K562 (cell line): ENCODE data around the gene PIK3R6. TPM values are rescaled to one million over a fixed set of nuclear protein-coding genes. Genes with fewer than 3 reads are reported as not detected.

Experiments
- ATAC-seq: fragments of 200-7000 bp; cut with Tn5 transposase; 3 replicates; pipeline ENCODE4 v1.9.1; 2020; ENCODE audit warnings: moderate library complexity
- BruUV-seq: library from RNA; stranded (reverse); fragments of 400-500 nt; replicated peaks from 2 replicates; lab custom pipeline; 2021; lab: Mats Ljungman, UMichigan
- CTCF ChIA-PET: fragments of 300-600 bp; formaldehyde crosslinking; extraction: SDS; loops from one replicate; lab custom pipeline; 2021; ENCODE audit warnings: low intra/inter-chr PET ratio; lab: Yijun Ruan, JAX
- POLR2A ChIA-PET: fragments of 300-600, 350-650 bp; sonication (Branson Sonifier 250); formaldehyde crosslinking; extraction: SDS; loops from one replicate; lab custom pipeline; 2021; ENCODE audit warnings: antibody characterized with exemption, inconsistent platforms; lab: Yijun Ruan, JAX
- DNase-seq, 4 experiments: peaks; one replicate each; pipeline versions ENCODE4 v3.0.0 to v3.0.0-alpha.2; 2011 to 2018; ENCODE audit warnings: low spot score in 3 of 4, mixed read lengths in 3 of 4; ENCODE audit errors: extremely low read depth in 1 of 4
- FAIRE-seq: peaks from 2 replicates; lab custom pipeline; 2011; peaks lifted over from hg19 to GRCh38; lab: Jason Lieb, UNC
- H2AFZ ChIP-seq: 2 replicates; pipeline ENCODE4 v1.6.0; 2011; ENCODE audit warnings: low read depth, low read length, control low read depth, inconsistent platforms
- H3K27ac ChIP-seq: fragments of 200-600 bp; 3 replicates; pipeline ENCODE4 v1.8.0; 2011; ENCODE audit warnings: low read depth, mild to moderate bottlenecking, control low read depth, inconsistent platforms, low read length, moderate library complexity, mixed read lengths; ENCODE audit errors: extremely low read depth
- H3K27me3 ChIP-seq, 2 experiments: fragments of 300-600 bp in 1 of 2; 2 replicates in 1 of 2; 3 replicates in 1 of 2; pipeline versions ENCODE4 v1.6.0 to v1.8.0; 2011; ENCODE audit warnings: inconsistent platforms in 2 of 2, low read length in 2 of 2, mild to moderate bottlenecking in 1 of 2, mixed read lengths in 1 of 2, moderate library complexity in 1 of 2; ENCODE audit not compliant: control insufficient read depth in 2 of 2, insufficient read depth in 2 of 2
- H3K36me3 ChIP-seq: fragments of 300-600 bp; 3 replicates; pipeline ENCODE4 v1.8.0; 2011; ENCODE audit warnings: mild to moderate bottlenecking, low read length, inconsistent platforms; ENCODE audit not compliant: control insufficient read depth, insufficient read depth
- H3K4me1 ChIP-seq, 2 experiments: fragments of 200-600 bp in 1 of 2; replicated peaks in 1 of 2; 2 replicates in 1 of 2; 3 replicates in 1 of 2; pipeline versions ENCODE4 v1.5.1 to v1.8.0; 2011; ENCODE audit warnings: inconsistent platforms in 2 of 2, low read length in 2 of 2, mild to moderate bottlenecking in 1 of 2, mixed read lengths in 1 of 2, moderate library complexity in 1 of 2; ENCODE audit not compliant: control insufficient read depth in 2 of 2, insufficient read depth in 2 of 2
- H3K4me2 ChIP-seq: 2 replicates; pipeline ENCODE4 v1.6.1; 2011; ENCODE audit warnings: low read length, control low read depth, inconsistent platforms, mixed read lengths; ENCODE audit not compliant: insufficient read depth
- H3K4me3 ChIP-seq: fragments of 200-600 bp; sonication (generic), shearing (Covaris generic); 2 replicates; pipeline ENCODE4 v1.5.1; 2016; ENCODE audit warnings: control low read depth, inconsistent platforms
- H3K79me2 ChIP-seq: fragments of 200-600 bp; 3 replicates; pipeline ENCODE4 v1.8.0; 2011; ENCODE audit warnings: low read length, inconsistent platforms; ENCODE audit not compliant: control insufficient read depth, insufficient read depth
- H3K9ac ChIP-seq, 2 experiments: 2 replicates each; pipeline versions ENCODE4 v1.6.0 to v1.6.1; 2011; ENCODE audit warnings: low read depth in 2 of 2, low read length in 2 of 2, control low read depth in 1 of 2, inconsistent platforms in 1 of 2, mild to moderate bottlenecking in 1 of 2, mixed read lengths in 1 of 2; ENCODE audit not compliant: insufficient read depth in 1 of 2
- H3K9me1 ChIP-seq: one replicate; pipeline ENCODE4 v1.6.0; 2011; ENCODE audit warnings: inconsistent platforms, mild to moderate bottlenecking, low read length, moderate library complexity; ENCODE audit not compliant: control insufficient read depth, insufficient read depth
- H3K9me3 ChIP-seq: replicated peaks from 2 replicates; pipeline ENCODE4 v1.5.1; 2011; ENCODE audit warnings: low read depth, low read length, inconsistent platforms; ENCODE audit not compliant: control insufficient read depth, insufficient read depth
- H4K20me1 ChIP-seq: replicated peaks from 2 replicates; pipeline ENCODE4 v1.6.1; 2011; ENCODE audit warnings: low read length, inconsistent platforms, mixed read lengths; ENCODE audit not compliant: control insufficient read depth, insufficient read depth
- BRCA1 ChIP-seq, 2 experiments: fragments of 450-650 bp in 1 of 2; sonication (generic) in 1 of 2; formaldehyde crosslinking in 1 of 2; IDR thresholded peaks; 2 replicates each; pipeline versions ENCODE4 v1.5.0 to v1.6.1; 2017 to 2020; ENCODE audit warnings: mild to moderate bottlenecking in 1 of 2, missing genetic modification reagents in 1 of 2
- HNRNPL ChIP-seq: fragments of 200-400 bp; formaldehyde crosslinking; IDR thresholded peaks from 2 replicates; pipeline ENCODE4 v1.6.1; 2017; ENCODE audit warnings: low read depth, mild to moderate bottlenecking, low read length
- MAFF ChIP-seq: IDR thresholded peaks from 2 replicates; pipeline ENCODE4 v1.6.1; 2012; ENCODE audit warnings: low read length, improper control_type of control experiment
- NBN ChIP-seq: fragments of 450-650 bp; IDR thresholded peaks from 2 replicates; pipeline ENCODE4 v1.6.1; 2016; ENCODE audit warnings: low read depth, mild to moderate bottlenecking
- POLR2H ChIP-seq: IDR thresholded peaks from 2 replicates; pipeline ENCODE4 v1.6.1; 2016; ENCODE audit warnings: missing genetic modification characterization, low read depth, mild to moderate bottlenecking, control low read depth, missing compliant biosample characterization, moderate library complexity
- RHOXF2B ChIP-seq: fragments of 250-450 bp; sonication (Bioruptor Pico); conservative IDR thresholded peaks from 2 replicates; pipeline ENCODE4 v1.5.1; 2021
- SMAD3 ChIP-seq: fragments of 450-650 bp; formaldehyde crosslinking; conservative IDR thresholded peaks from 2 replicates; pipeline ENCODE4 v1.4.0; 2020; ENCODE audit warnings: mild to moderate bottlenecking
- ZEB2 ChIP-seq: fragments of 450-650 bp; IDR thresholded peaks from 2 replicates; pipeline ENCODE4 v1.6.1; 2016
- WGBS: fragments of 100-300 bp; shearing (Covaris generic); methylation state at CpG from one replicate; pipeline ENCODE4 v1.1.6; 2016; ENCODE audit warnings: low coverage, mixed read lengths; ENCODE audit not compliant: insufficient coverage; ENCODE audit errors: missing lambda C conversion rate; 5-methylcytosine and 5-hydroxymethylcytosine counted together
- in situ Hi-C: fragments of 300-500 bp; cut with MboI; formaldehyde crosslinking; loops from 4 replicates; pipeline ENCODE4 v1.15.0; 2018; ENCODE audit warnings: inconsistent platforms, mixed read lengths
- intact Hi-C: fragments of 100-400 bp; cut with micrococcal nuclease; formaldehyde crosslinking; loops from 2 replicates; pipeline ENCODE4 v1.14.2; 2022
- polyA plus RNA-seq, 8 experiments: library from polyadenylated mRNA; depleted of rRNA in 4 of 8; stranded (reverse) in 5 of 8; unstranded in 3 of 8; fragments of >200 nt; fragmentation: Nextera tagmentation in 2 of 8; fragmentation: Illumina TruSeq in 1 of 8; extraction: Ambion mirVana in 2 of 8; extraction: Trizol in 1 of 8; gene quantifications; 2 replicates each; pipeline versions ENCODE4 v1.2.1 to v1.2.3, GENCODE V29; 2011 to 2014; ENCODE audit warnings: inconsistent platforms in 1 of 8, missing spikeins in 1 of 8
- total RNA-seq, 7 experiments: library from RNA; depleted of rRNA in 6 of 7; stranded (reverse); fragments of >200 nt in 6 of 7; fragmentation: Illumina TruSeq in 2 of 7; extraction: Trizol in 2 of 7; gene quantifications; 2 replicates each; pipeline versions ENCODE4 v1.2.1 to v1.2.3, GENCODE V29; 2011 to 2021; ENCODE audit warnings: low replicate concordance in 1 of 7
- TF ChIP-seq, protein P1 (sequence below): fragments of 450-650 bp; formaldehyde crosslinking; IDR thresholded peaks from 2 replicates; pipeline ENCODE4 v1.4.0; 2020; ENCODE audit warnings: mild to moderate bottlenecking

The PIK3R6 gene
- total and polyA plus RNA-seq, 9 of the 15 experiments (the other 6 are each of a cell fraction or from before 2014, with no cell fraction given) = 0.04 TPM; not detected in 8

DNA sequence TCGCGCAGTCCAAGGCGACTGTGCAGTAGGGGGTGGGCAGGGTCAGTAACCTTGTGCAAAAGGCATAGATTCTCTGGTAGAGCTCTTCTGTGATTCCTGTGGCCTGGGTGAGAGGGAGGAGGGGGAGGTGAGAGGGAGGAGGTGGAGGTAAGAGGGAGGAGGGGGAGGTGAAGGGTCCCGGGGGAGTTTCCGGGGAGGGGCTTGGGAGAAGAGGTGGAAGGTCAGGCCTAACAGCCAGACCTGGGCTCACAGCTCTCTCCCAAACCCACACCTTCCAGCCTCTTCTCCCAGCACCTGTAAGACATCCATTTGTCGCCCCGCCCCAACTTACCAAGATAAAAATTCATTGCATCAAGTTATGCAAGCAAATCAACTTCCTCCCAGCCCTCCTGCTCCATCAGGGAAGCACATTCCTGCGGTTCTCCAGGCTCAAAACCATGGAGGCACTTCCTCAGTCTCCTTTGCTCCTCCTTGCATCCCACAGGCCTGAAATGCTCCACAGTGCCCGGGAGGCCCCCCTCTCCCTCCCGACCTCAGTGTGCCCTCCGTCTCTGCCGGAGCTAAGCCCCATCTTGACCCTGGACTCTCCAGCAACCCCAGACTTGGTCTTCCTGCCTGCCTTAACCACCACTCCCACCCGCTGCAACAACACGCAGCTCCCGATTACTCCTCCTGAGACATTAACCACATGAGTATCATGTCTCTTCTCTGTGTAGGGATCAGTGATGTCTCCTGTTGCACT is 30.5 kb downstream of the PIK3R6 start:
- Histone ChIP-seq H3K4me2 (no peak overlapping the region), H3K27ac (no peak overlapping the region), H3K9me1 (no peaks in the 10 kb centered on the region), H3K9me3 (no peaks in the 10 kb centered on the region), H3K36me3 (no peaks in the 10 kb centered on the region), H3K79me2 (no peaks in the 10 kb centered on the region), H3K9ac (no peak overlapping the region), H3K27me3 (peaks cover 3 to 22% of the 10 kb centered on the region in 2 experiments; a peak in 3 of 5 replicates), H2AFZ (no peak overlapping the region), H3K4me1 (peaks cover 0 to 7% of the 10 kb centered on the region in 2 experiments; a peak in 2 of 5 replicates), H3K4me3 (no peak overlapping the region), H4K20me1 (no peaks in the 10 kb centered on the region)
- POLR2A ChIA-PET = no interaction called here
- WGBS = 2% methylated on average over 13 of the region's 15 CpGs
- no peak for FAIRE-seq
- ATAC-seq = no peak
- intact Hi-C loops (no loop called here), in situ Hi-C loops (no loop called here)
- no TSS peak for BruUV-seq
- CTCF ChIA-PET = no interaction called here
- no peak for DNase-seq
- TF ChIP-seq, protein P1, sequence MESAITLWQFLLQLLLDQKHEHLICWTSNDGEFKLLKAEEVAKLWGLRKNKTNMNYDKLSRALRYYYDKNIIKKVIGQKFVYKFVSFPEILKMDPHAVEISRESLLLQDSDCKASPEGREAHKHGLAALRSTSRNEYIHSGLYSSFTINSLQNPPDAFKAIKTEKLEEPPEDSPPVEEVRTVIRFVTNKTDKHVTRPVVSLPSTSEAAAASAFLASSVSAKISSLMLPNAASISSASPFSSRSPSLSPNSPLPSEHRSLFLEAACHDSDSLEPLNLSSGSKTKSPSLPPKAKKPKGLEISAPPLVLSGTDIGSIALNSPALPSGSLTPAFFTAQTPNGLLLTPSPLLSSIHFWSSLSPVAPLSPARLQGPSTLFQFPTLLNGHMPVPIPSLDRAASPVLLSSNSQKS = no peak
- TF ChIP-seq NBN (no peak), ZEB2 (no peak), MAFF (no peak), BRCA1 (IDR thresholded peaks at IDR 0.05) (no peak), BRCA1 (CRISPR knock-in tag; IDR thresholded peaks at IDR 0.05) (no peak), HNRNPL (no peak), POLR2H (no peak), RHOXF2B (no peak), SMAD3 (CRISPR knock-in tag) (no peak)
